ENCODE results near the gene HSPA12B. TPM values are rescaled to one million over a fixed set of nuclear protein-coding genes. Genes with fewer than 3 reads are reported as not detected.

Gene HSPA12B
- total RNA-seq, 1 experiment from 2014 or later = 0.21 TPM

GRCh38 chr20:3767110-3767426 lies 34.6 kb downstream of the HSPA12B start:
- ChIA-PET POLR2A (interaction anchor here (0.6 to 0.8 kb wide), 2 partner anchors 12 to 70 kb away, joined by 3 to 4 read pairs; no protein-coding TSS in a partner anchor), CTCF (interaction anchor here (1.0 to 2.1 kb wide), 3 partner anchors 14 to 90 kb away, joined by 3 to 10 read pairs (median 9); partner anchors contain the start of gene SPEF1)
- intact Hi-C loops (cut with micrococcal nuclease; ENCODE audit: unreplicated experiment) (loop anchor here (5.0 kb wide), 1 partner anchor 90 kb away; no protein-coding TSS in a partner anchor), in situ Hi-C loops (cut with HindIII; ENCODE audit: low pct_unique_long_range_greater_than_20kb, low sequenced_read_pairs) (no loop called here)
- H3K9me3 ChIP-seq (ENCODE audit: control insufficient read depth, insufficient read depth, low read depth, low read length) = no peaks in the 10 kb centered on the region
- TF ChIP-seq POLR2AphosphoS5 (IDR thresholded peaks at IDR 0.05; ENCODE audit: low read depth, low read length) = no peak
- TF ChIP-seq, protein P1, sequence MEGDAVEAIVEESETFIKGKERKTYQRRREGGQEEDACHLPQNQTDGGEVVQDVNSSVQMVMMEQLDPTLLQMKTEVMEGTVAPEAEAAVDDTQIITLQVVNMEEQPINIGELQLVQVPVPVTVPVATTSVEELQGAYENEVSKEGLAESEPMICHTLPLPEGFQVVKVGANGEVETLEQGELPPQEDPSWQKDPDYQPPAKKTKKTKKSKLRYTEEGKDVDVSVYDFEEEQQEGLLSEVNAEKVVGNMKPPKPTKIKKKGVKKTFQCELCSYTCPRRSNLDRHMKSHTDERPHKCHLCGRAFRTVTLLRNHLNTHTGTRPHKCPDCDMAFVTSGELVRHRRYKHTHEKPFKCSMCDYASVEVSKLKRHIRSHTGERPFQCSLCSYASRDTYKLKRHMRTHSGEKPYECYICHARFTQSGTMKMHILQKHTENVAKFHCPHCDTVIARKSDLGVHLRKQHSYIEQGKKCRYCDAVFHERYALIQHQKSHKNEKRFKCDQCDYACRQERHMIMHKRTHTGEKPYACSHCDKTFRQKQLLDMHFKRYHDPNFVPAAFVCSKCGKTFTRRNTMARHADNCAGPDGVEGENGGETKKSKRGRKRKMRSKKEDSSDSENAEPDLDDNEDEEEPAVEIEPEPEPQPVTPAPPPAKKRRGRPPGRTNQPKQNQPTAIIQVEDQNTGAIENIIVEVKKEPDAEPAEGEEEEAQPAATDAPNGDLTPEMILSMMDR (IDR thresholded peaks at IDR 0.05) = no peak
- no peak for TF ChIP-seq SIN3A (IDR thresholded peaks at IDR 0.05; ENCODE audit: borderline replicate concordance, insufficient read depth, low read depth, low read length)
- no peak for TF ChIP-seq TCF7L2 (IDR thresholded peaks at IDR 0.05; ENCODE audit: low read depth, low read length)
- TF ChIP-seq, protein P2, sequence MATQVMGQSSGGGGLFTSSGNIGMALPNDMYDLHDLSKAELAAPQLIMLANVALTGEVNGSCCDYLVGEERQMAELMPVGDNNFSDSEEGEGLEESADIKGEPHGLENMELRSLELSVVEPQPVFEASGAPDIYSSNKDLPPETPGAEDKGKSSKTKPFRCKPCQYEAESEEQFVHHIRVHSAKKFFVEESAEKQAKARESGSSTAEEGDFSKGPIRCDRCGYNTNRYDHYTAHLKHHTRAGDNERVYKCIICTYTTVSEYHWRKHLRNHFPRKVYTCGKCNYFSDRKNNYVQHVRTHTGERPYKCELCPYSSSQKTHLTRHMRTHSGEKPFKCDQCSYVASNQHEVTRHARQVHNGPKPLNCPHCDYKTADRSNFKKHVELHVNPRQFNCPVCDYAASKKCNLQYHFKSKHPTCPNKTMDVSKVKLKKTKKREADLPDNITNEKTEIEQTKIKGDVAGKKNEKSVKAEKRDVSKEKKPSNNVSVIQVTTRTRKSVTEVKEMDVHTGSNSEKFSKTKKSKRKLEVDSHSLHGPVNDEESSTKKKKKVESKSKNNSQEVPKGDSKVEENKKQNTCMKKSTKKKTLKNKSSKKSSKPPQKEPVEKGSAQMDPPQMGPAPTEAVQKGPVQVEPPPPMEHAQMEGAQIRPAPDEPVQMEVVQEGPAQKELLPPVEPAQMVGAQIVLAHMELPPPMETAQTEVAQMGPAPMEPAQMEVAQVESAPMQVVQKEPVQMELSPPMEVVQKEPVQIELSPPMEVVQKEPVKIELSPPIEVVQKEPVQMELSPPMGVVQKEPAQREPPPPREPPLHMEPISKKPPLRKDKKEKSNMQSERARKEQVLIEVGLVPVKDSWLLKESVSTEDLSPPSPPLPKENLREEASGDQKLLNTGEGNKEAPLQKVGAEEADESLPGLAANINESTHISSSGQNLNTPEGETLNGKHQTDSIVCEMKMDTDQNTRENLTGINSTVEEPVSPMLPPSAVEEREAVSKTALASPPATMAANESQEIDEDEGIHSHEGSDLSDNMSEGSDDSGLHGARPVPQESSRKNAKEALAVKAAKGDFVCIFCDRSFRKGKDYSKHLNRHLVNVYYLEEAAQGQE (IDR thresholded peaks at IDR 0.05; ENCODE audit: insufficient read depth in 1 of 2, low read depth in 2 of 2, low read length in 1 of 2) = no peak
- H3K4me1 ChIP-seq (ENCODE audit: control insufficient read depth, insufficient read depth, low read length) = peaks cover 19% of the 10 kb centered on the region
- BruUV-seq (replicated peaks) = no TSS peak
- DNase-seq (ENCODE audit: low read depth, low spot score) (no peak), ATAC-seq (no peak)
- no peaks in the 10 kb centered on the region; the same call in 1 of the 2 replicates for H3K36me3 ChIP-seq (ENCODE audit: control insufficient read depth, insufficient read depth, low read length)
- H3K27ac ChIP-seq (ENCODE audit: low read length) = peak overlapping the region; percentile 83
- H3K4me3 ChIP-seq (ENCODE audit: low read depth in 2 of 2, low read length in 2 of 2) = peak overlapping the region; percentile 86 to 89
- H3K27me3 ChIP-seq (ENCODE audit: control insufficient read depth, insufficient read depth, low read length) = no peaks in the 10 kb centered on the region

- ChIA-PET POLR2A (interaction anchor here (0.5 to 1.0 kb wide), 6 partner anchors 11 to 126 kb away, joined by 3 to 5 read pairs (median 3); no protein-coding TSS in a partner anchor), CTCF (interaction anchor here (0.6 to 2.1 kb wide), 8 partner anchors 10 to 215 kb away, joined by 3 to 10 read pairs (median 4); partner anchors contain the start of gene SPEF1)
- H3K4me3 ChIP-seq (ENCODE audit: low read depth in 2 of 2, low read length in 2 of 2) = peak within 1 kb of the TSS; percentile 86 to 89
- intact Hi-C loops (cut with micrococcal nuclease; ENCODE audit: unreplicated experiment) = loop anchor here (5.0 kb wide), 1 partner anchor 90 kb away; no protein-coding TSS in a partner anchor
- peaks cover 19% of the 10 kb centered on the region for H3K4me1 ChIP-seq (ENCODE audit: control insufficient read depth, insufficient read depth, low read length)
- peak within 1 kb of the TSS; percentile 90 for H3K27ac ChIP-seq (ENCODE audit: low read length)
- ATAC-seq = peak; percentile 94
- in situ Hi-C loops (cut with HindIII; ENCODE audit: low pct_unique_long_range_greater_than_20kb, low sequenced_read_pairs) = no loop called here
- no peaks in the 10 kb centered on the region; the same call in 1 of the 2 replicates for H3K36me3 ChIP-seq (ENCODE audit: control insufficient read depth, insufficient read depth, low read length)
- BruUV-seq (replicated peaks) = no TSS peak
- TF ChIP-seq TCF7L2 (IDR thresholded peaks at IDR 0.05; ENCODE audit: low read depth, low read length) = no peak
- TF ChIP-seq, protein P2 (IDR thresholded peaks at IDR 0.05; ENCODE audit: insufficient read depth in 1 of 2, low read depth in 2 of 2, low read length in 1 of 2) = no peak
- TF ChIP-seq POLR2AphosphoS5 (IDR thresholded peaks at IDR 0.05; ENCODE audit: low read depth, low read length) = peak; percentile 75; the same call in 1 of the 2 replicates
- TF ChIP-seq SIN3A (IDR thresholded peaks at IDR 0.05; ENCODE audit: borderline replicate concordance, insufficient read depth, low read depth, low read length) = peak; percentile 83; the same call in 1 of the 2 replicates
- TF ChIP-seq, protein P1 (IDR thresholded peaks at IDR 0.05) = no peak
- DNase-seq (ENCODE audit: low read depth, low spot score) = peak; percentile 88
- no peaks in the 10 kb centered on the region for H3K9me3 ChIP-seq (ENCODE audit: control insufficient read depth, insufficient read depth, low read depth, low read length)
- H3K27me3 ChIP-seq (ENCODE audit: control insufficient read depth, insufficient read depth, low read length) = no peaks in the 10 kb centered on the region
Observed at GRCh38 chr20:3767427-3768341, 35.2 kb downstream of the HSPA12B start, which contains the start of gene ADISSP. ADISSP (minus strand) TSS chr20:3767753; CDS start chr20:3760100, 7,653 bp downstream.
